Heart left ventricle (tissue), 16 donors: Measurements from ENCODE around the gene ARHGAP30. TPM values are rescaled to one million over a fixed set of nuclear protein-coding genes. Genes with fewer than 3 reads are reported as not detected.

Experiments used
- ATAC-seq, 4 donors: fragments of 200-7000 bp; cut with Tn5 transposase; one replicate each; pipeline ENCODE4 v1.9.1; 2020 to 2022; ENCODE audit warnings: moderate library complexity in 4 of 4, mild to moderate bottlenecking in 3 of 4, moderate number of reproducible peaks in 1 of 4
- DNase-seq, 5 donors: peaks; one replicate each; pipeline ENCODE4 v3.0.0-alpha.2; 2020
- H3K27ac ChIP-seq, 12 donors: fragments of 200-600 bp; sonication (generic) in 4 of 12; one replicate each; pipeline versions ENCODE4 v1.5.0 to v1.8.0; 2016 to 2022; ENCODE audit warnings: mild to moderate bottlenecking in 2 of 12
- H3K27me3 ChIP-seq, 9 donors: fragments of 200-600 bp; sonication (generic) in 2 of 9; one replicate each; pipeline versions ENCODE4 v1.5.1 to v1.8.0; 2016 to 2022; ENCODE audit warnings: mild to moderate bottlenecking in 3 of 9
- H3K36me3 ChIP-seq, 9 donors: fragments of 200-600 bp; sonication (generic) in 2 of 9; one replicate each; pipeline versions ENCODE4 v1.5.0 to v1.8.0; 2018 to 2022; ENCODE audit warnings: mild to moderate bottlenecking in 2 of 9
- H3K4me1 ChIP-seq, 12 donors: fragments of 200-600 bp; sonication (generic) in 4 of 12; one replicate each; pipeline versions ENCODE4 v1.5.0 to v1.8.0; 2016 to 2022; ENCODE audit warnings: mild to moderate bottlenecking in 3 of 12
- H3K4me3 ChIP-seq, 12 donors: fragments of 200-600 bp; sonication (generic) in 4 of 12; one replicate each; pipeline versions ENCODE4 v1.5.0 to v1.8.0; 2017 to 2022; ENCODE audit warnings: mild to moderate bottlenecking in 9 of 12, moderate library complexity in 4 of 12
- H3K9me3 ChIP-seq, 12 donors: fragments of 200-600 bp; sonication (generic) in 4 of 12; one replicate each; pipeline versions ENCODE4 v1.5.0 to v1.8.0; 2016 to 2022; ENCODE audit warnings: mild to moderate bottlenecking in 1 of 12
- CTCF ChIP-seq, 12 donors: fragments of 200-600 bp; sonication (generic) in 4 of 12; IDR thresholded peaks; one replicate each; pipeline versions ENCODE4 v1.5.0 to v1.8.0; 2018 to 2022; ENCODE audit warnings: antibody characterized with exemption in 12 of 12, mild to moderate bottlenecking in 5 of 12
- POLR2A ChIP-seq, 2 donors: fragments of 450-650 bp; IDR thresholded peaks; one replicate each; pipeline ENCODE4 v1.6.1; 2017; ENCODE audit warnings: antibody characterized with exemption in 2 of 2, mild to moderate bottlenecking in 2 of 2, moderate library complexity in 2 of 2
- WGBS, 4 donors: extraction: QIAGEN DNeasy Blood & Tissue Kit in 2 of 4; methylation state at CpG; one replicate each; pipeline versions ENCODE4 v1.1.5 to v1.1.7; 2013 to 2018; 5-methylcytosine and 5-hydroxymethylcytosine counted together
- intact Hi-C, 10 donors: fragments of 100-400 bp; cut with DNase I; formaldehyde crosslinking; loops; one replicate each; pipeline versions ENCODE4 v1.11.1 to v1.14.2; 2022
- polyA plus RNA-seq, 2 donors: library from polyadenylated mRNA; stranded (reverse); fragments of 200-250 nt; gene quantifications; one replicate each; pipeline ENCODE4 v1.2.3, GENCODE V29; 2013
- total RNA-seq, 9 donors: library from RNA; depleted of rRNA in 2 of 9; stranded (reverse); fragments of >200 nt in 2 of 9; fragmentation: NEBNext Ultra II Directional in 3 of 9; extraction: Animal tissue kit (Norgen Biotek cat#: 25700) in 3 of 9; gene quantifications; one replicate each; pipeline versions ENCODE4 v1.1.0 to v1.2.4, GENCODE V29; 2016 to 2023
- donor health status: ischemic (EF 13 %, LVEDD 7.1; RV severe dilation, severe dysfunction).
- donor health status: healthy with polysubstance abuse.
- donor health status: DM: no; HTN: yes; CAD: no.
- donor health status: DM: no; HTN: no; CAD: no.
- donor health status: ischemic (EF 25% LVEDD 6.9; RV normal size, moderate dysfunction).
- donor health status: ischemic (EF 25% LVEDD 5.7; RV mildly dilated, moderate dysfunction).
- donor health status: healthy.
- donor health status: DM: yes; HTN: yes; CAD: no.
- donor health status: ischemic (EF 35%, LVEDD 5.7; RV mildly dilated, moderate dysfunction).
- donor health status: nonischemic (EF 11% LVEDD 7.7; RV severe dilation, severe dysfunction).
- donor health status: DM: yes; HTN: yes; CAD: no.
- donor health status: PGD.
- donor health status: ischemic (EF 29% LVEDD 5.4; RV normal size, mild dysfunction).
- donor health status: nonischemic (EF 23%, LVEDD 6.1; RV moderate dilation, normal function).

ARHGAP30 gene
- total and polyA plus RNA-seq, 11 donors, result 1.3 to 32.2 (median 2.1) TPM

GRCh38 chr1:161090617-161091016 lies 20.9 kb upstream of the ARHGAP30 start:
- Histone ChIP-seq H3K4me3 (no peak overlapping the region), H3K27me3 (no peaks in the 10 kb centered on the region), H3K36me3 (no peaks in the 10 kb centered on the region), H3K27ac (no peak overlapping the region), H3K9me3 (no peaks in the 10 kb centered on the region), H3K4me1 (peaks cover 0 to 2% (median 0%) of the 10 kb centered on the region in 12 donors)
- no peak for TF ChIP-seq POLR2A (IDR thresholded peaks at IDR 0.05)
- TF ChIP-seq CTCF (IDR thresholded peaks at IDR 0.05), result no peak
- ATAC-seq (no peak), DNase-seq (no peak)
- 82 to 87% (median 86%) methylated on average over 3 of the region's 3 CpGs for WGBS, 4 donors
- intact Hi-C loops, result loop anchor here in 3 of 10 donors (10.0 kb wide), 2 partner anchors 256 to 366 kb away; no protein-coding TSS in a partner anchor

DNA sequence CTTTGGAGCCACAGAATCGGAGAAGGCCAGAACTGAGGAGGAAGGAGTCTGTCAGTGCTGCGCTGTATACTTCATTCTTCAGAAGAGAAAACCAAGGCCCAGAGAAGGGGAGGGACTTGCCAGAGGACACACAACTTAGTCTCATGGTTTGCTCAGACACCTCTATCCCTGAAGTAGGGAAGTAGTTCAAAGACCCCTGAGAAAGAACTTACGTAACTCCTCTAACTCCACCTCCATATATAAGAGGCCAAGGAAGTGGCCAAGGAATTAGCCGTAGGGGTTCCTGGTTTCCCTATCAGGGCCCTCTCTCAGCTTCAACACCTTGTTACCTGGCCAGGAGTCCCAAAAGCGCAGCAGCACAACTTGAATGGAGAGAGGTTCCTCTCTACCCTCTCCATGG lies 20.2 kb upstream of the ARHGAP30 start:
- no peaks in the 10 kb centered on the region for H3K4me1 ChIP-seq
- H3K27me3 ChIP-seq, result no peaks in the 10 kb centered on the region
- H3K27ac ChIP-seq, result no peak overlapping the region
- 93 to 98% (median 96%) methylated on average over 5 of the region's 5 CpGs for WGBS, 4 donors
- H3K9me3 ChIP-seq, result no peaks in the 10 kb centered on the region
- no peaks in the 10 kb centered on the region for H3K36me3 ChIP-seq
- no peak overlapping the region for H3K4me3 ChIP-seq
- DNase-seq, result no peak
- no peak for TF ChIP-seq POLR2A (IDR thresholded peaks at IDR 0.05)
- TF ChIP-seq CTCF (IDR thresholded peaks at IDR 0.05), result no peak
- intact Hi-C loops, result loop anchor here in 3 of 10 donors (10.0 kb wide), 2 partner anchors 255 to 365 kb away; no protein-coding TSS in a partner anchor
- ATAC-seq, result no peak

DNA sequence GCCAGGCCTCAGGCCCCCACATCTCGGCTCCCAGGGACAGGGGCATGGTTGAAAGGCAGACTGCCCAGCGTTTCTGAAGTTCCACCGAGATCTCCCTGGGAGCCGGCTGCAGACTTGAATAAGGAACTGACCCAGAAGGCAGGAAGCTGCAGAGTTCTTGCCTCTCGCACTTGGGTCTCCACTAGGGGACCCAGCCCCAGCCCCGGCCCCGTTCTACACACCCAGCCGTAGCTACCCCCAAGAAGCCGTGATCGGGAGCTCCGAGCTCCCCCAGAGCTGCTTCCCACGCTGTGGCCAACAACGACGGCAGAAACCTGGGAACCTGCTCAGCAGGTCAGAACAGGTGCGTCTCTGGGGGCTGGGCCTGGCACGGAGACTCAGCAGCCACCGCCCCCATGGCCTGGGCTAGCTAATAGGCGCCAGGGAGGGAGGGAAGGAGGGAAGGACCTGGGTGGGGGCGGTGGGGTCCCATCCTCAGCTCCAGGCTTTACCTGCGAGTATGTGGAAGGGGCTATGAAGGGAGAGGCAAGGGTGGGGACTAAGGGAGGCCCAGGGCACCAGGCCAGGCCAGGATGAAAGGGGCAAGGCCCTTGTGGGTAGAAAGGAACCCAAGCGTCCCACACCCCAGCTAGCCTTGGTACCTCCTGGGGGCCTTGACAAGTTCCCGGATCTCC lies 19.7 kb upstream of the ARHGAP30 start, which contains the start of gene NECTIN4:
NECTIN4 (minus strand) TSS at position 308 of the 674 bp plus-strand sequence; CDS start at position 46, 262 bp downstream.
- intact Hi-C loops, result no loop called here
- Histone ChIP-seq H3K9me3 (no peaks in the 10 kb centered on the region), H3K27me3 (no peaks in the 10 kb centered on the region), H3K4me1 (no peaks in the 10 kb centered on the region), H3K4me3 (no peak within 1 kb of the TSS), H3K36me3 (no peaks in the 10 kb centered on the region), H3K27ac (no peak within 1 kb of the TSS)
- 74 to 82% (median 77%) methylated on average over 20 to 22 of the region's 22 CpGs for WGBS, 4 donors
- TF ChIP-seq POLR2A (IDR thresholded peaks at IDR 0.05) (no peak), CTCF (IDR thresholded peaks at IDR 0.05) (no peak)
- ATAC-seq (no peak), DNase-seq (no peak)

DNA sequence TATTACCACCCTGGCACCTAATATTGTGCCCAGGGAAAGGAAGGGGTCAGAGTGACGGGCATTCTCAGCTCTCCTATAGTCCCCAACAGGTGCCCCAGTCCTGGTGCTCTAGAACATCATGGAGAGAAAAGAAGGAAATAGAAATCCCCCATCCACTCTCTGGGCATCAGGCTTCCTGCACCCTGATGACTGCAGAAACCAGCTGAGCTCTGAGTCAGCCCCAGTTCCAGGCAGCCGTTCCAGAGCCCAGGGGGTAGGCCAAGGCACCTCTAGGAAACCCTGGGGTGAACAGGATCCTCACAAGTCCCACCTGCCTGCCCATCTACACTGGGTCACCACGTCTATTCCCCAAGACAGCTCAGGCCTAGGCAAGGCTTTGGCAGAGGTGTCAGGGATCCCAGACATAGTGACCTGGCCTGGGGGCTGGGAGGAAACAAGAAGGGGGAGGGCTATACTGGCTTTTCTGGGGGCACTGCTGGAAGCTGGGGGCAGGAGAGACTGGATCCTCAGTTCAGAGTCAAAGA lies 19.0 kb upstream of the ARHGAP30 start:
- H3K27me3 ChIP-seq, result no peaks in the 10 kb centered on the region
- intact Hi-C loops, result no loop called here
- TF ChIP-seq CTCF (IDR thresholded peaks at IDR 0.05) (no peak), POLR2A (IDR thresholded peaks at IDR 0.05) (no peak)
- ATAC-seq (no peak), DNase-seq (no peak)
- H3K4me1 ChIP-seq, result peaks cover 0 to 2% (median 0%) of the 10 kb centered on the region in 12 donors
- H3K27ac ChIP-seq, result no peak overlapping the region
- no peaks in the 10 kb centered on the region for H3K9me3 ChIP-seq
- H3K36me3 ChIP-seq, result no peaks in the 10 kb centered on the region
- no peak overlapping the region for H3K4me3 ChIP-seq
- WGBS, 4 donors, result 83 to 89% (median 88%) methylated on average over 3 of the region's 3 CpGs
